ENCODE data around the gene CADM3.

The CADM3 gene

GRCh38 chr1:159207080-159207479 lies 35.7 kb downstream of the CADM3 start:
- Histone ChIP-seq H3K27me3 (ENCODE audit: insufficient read depth, low read length, poor library complexity) (peaks cover 22% of the 10 kb centered on the region), H3K36me3 (ENCODE audit: insufficient read depth, low read length) (no peaks in the 10 kb centered on the region), H3K9me3 (ENCODE audit: insufficient read depth, low read length, severe bottlenecking) (no peaks in the 10 kb centered on the region), H4K20me1 (ENCODE audit: insufficient read depth, low read length) (peaks cover 3% of the 10 kb centered on the region; the same call in 1 of the 2 replicates), H3K4me2 (ENCODE audit: insufficient read depth, low read length) (no peak overlapping the region), H3K27ac (ENCODE audit: low read length) (no peak overlapping the region), H3K4me3 (ENCODE audit: low read depth in 1 of 2, low read length in 2 of 2) (no peak overlapping the region), H3K9ac (ENCODE audit: low read depth, low read length) (no peak overlapping the region), H3K79me2 (ENCODE audit: insufficient read depth, low read length) (no peaks in the 10 kb centered on the region), H2AFZ (ENCODE audit: low read depth, low read length) (no peak overlapping the region), H3K4me1 (ENCODE audit: insufficient read depth, low read length) (no peaks in the 10 kb centered on the region)
- ATAC-seq (ENCODE audit: insufficient read depth, low read depth) (no peak), DNase-seq (no peak)
- TF ChIP-seq CTCF (IDR thresholded peaks at IDR 0.05; ENCODE audit: borderline replicate concordance, extremely low read depth, low read length, poor library complexity, severe bottlenecking) (no peak), EZH2 (IDR thresholded peaks at IDR 0.05; ENCODE audit: borderline replicate concordance, low read depth, low read length, severe bottlenecking) (no peak)

- no peak overlapping the region for H3K9ac ChIP-seq (ENCODE audit: low read depth, low read length)
- no peaks in the 10 kb centered on the region for H3K36me3 ChIP-seq (ENCODE audit: insufficient read depth, low read length)
- no peak for ATAC-seq (ENCODE audit: insufficient read depth, low read depth)
- TF ChIP-seq CTCF (IDR thresholded peaks at IDR 0.05; ENCODE audit: borderline replicate concordance, extremely low read depth, low read length, poor library complexity, severe bottlenecking) (no peak), EZH2 (IDR thresholded peaks at IDR 0.05; ENCODE audit: borderline replicate concordance, low read depth, low read length, severe bottlenecking) (no peak)
- no peak overlapping the region for H3K27ac ChIP-seq (ENCODE audit: low read length)
- no peaks in the 10 kb centered on the region for H3K79me2 ChIP-seq (ENCODE audit: insufficient read depth, low read length)
- peaks cover 3% of the 10 kb centered on the region; the same call in 1 of the 2 replicates for H4K20me1 ChIP-seq (ENCODE audit: insufficient read depth, low read length)
- no peaks in the 10 kb centered on the region for H3K4me1 ChIP-seq (ENCODE audit: insufficient read depth, low read length)
- H2AFZ ChIP-seq (ENCODE audit: low read depth, low read length) = no peak overlapping the region
- H3K4me3 ChIP-seq (ENCODE audit: low read depth in 1 of 2, low read length in 2 of 2) = no peak overlapping the region
- no peaks in the 10 kb centered on the region for H3K9me3 ChIP-seq (ENCODE audit: insufficient read depth, low read length, severe bottlenecking)
- no peak for DNase-seq
- no peak overlapping the region for H3K4me2 ChIP-seq (ENCODE audit: insufficient read depth, low read length)
- H3K27me3 ChIP-seq (ENCODE audit: insufficient read depth, low read length, poor library complexity) = peaks cover 22% of the 10 kb centered on the region
Observed at GRCh38 chr1:159207774-159208173, 36.4 kb downstream of the CADM3 start.

GRCh38 chr1:159208175-159208825 lies 36.9 kb downstream of the CADM3 start:
- Histone ChIP-seq H3K79me2 (ENCODE audit: insufficient read depth, low read length) (no peaks in the 10 kb centered on the region), H3K27me3 (ENCODE audit: insufficient read depth, low read length, poor library complexity) (peaks cover 22% of the 10 kb centered on the region), H4K20me1 (ENCODE audit: insufficient read depth, low read length) (peaks cover 3% of the 10 kb centered on the region; the same call in 1 of the 2 replicates), H2AFZ (ENCODE audit: low read depth, low read length) (no peak overlapping the region), H3K36me3 (ENCODE audit: insufficient read depth, low read length) (no peaks in the 10 kb centered on the region), H3K4me2 (ENCODE audit: insufficient read depth, low read length) (no peak overlapping the region), H3K4me3 (ENCODE audit: low read depth in 1 of 2, low read length in 2 of 2) (no peak overlapping the region), H3K9me3 (ENCODE audit: insufficient read depth, low read length, severe bottlenecking) (no peaks in the 10 kb centered on the region), H3K4me1 (ENCODE audit: insufficient read depth, low read length) (no peaks in the 10 kb centered on the region), H3K27ac (ENCODE audit: low read length) (no peak overlapping the region), H3K9ac (ENCODE audit: low read depth, low read length) (no peak overlapping the region)
- no peak for DNase-seq
- no peak for ATAC-seq (ENCODE audit: insufficient read depth, low read depth)
- TF ChIP-seq CTCF (IDR thresholded peaks at IDR 0.05; ENCODE audit: borderline replicate concordance, extremely low read depth, low read length, poor library complexity, severe bottlenecking) = no peak
- TF ChIP-seq EZH2 (IDR thresholded peaks at IDR 0.05; ENCODE audit: borderline replicate concordance, low read depth, low read length, severe bottlenecking) = no peak
